GM12878 (cell line): ENCODE measurements around the gene MAVS. TPM values are rescaled to one million over a fixed set of nuclear protein-coding genes. Genes with fewer than 3 reads are reported as not detected.

Experiments
- ATAC-seq: fragments of 200-7000 bp; cut with Tn5 transposase; 3 replicates; pipeline ENCODE4 v1.9.1; 2020; ENCODE audit warnings: mild to moderate bottlenecking, moderate library complexity
- BruUV-seq: library from RNA; stranded (reverse); fragments of 400-500 nt; replicated peaks from 2 replicates; lab custom pipeline; 2021; lab: Mats Ljungman, UMichigan
- CTCF ChIA-PET: fragments of 300-600 bp; sonication (Branson Sonifier 250); formaldehyde crosslinking; extraction: SDS; loops from one replicate; lab custom pipeline; 2021; ENCODE audit warnings: inconsistent platforms; lab: Yijun Ruan, JAX
- POLR2A ChIA-PET: fragments of 350-600 bp; formaldehyde crosslinking; extraction: SDS; loops from one replicate; lab custom pipeline; 2021; ENCODE audit warnings: inconsistent platforms; lab: Charles Lee
- RAD21 ChIA-PET: fragments of 300-600 bp; sonication (Branson Sonifier 250); formaldehyde crosslinking; loops from one replicate; lab custom pipeline; 2023; ENCODE audit warnings: antibody characterized with exemption; ENCODE audit not compliant: unreplicated experiment; lab: Charles Lee
- SMC1A ChIA-PET: fragments of 300-600 bp; sonication (Branson Sonifier 250); formaldehyde crosslinking; loops from one replicate; lab custom pipeline; 2023; ENCODE audit not compliant: unreplicated experiment, uncharacterized antibody; lab: Charles Lee
- DNase-seq: peaks from one replicate; pipeline ENCODE4 v3.0.0-alpha.2; 2011; ENCODE audit warnings: low read depth, low spot score
- FAIRE-seq: peaks from 3 replicates; lab custom pipeline; 2011; peaks lifted over from hg19 to GRCh38; lab: Jason Lieb, UNC
- H2AFZ ChIP-seq: 2 replicates; pipeline ENCODE4 v1.6.0; 2011; ENCODE audit warnings: low read depth, low read length, control low read depth; ENCODE audit not compliant: control insufficient read depth
- H3K27ac ChIP-seq: 2 replicates; pipeline ENCODE4 v1.5.1; 2011; ENCODE audit warnings: control low read depth; ENCODE audit not compliant: control insufficient read depth, insufficient read depth
- H3K27me3 ChIP-seq, 2 experiments: replicated peaks in 1 of 2; 2 replicates each; pipeline versions ENCODE4 v1.6.0 to v1.6.1; 2011; ENCODE audit warnings: low read length in 1 of 2; ENCODE audit not compliant: control insufficient read depth in 2 of 2, insufficient read depth in 2 of 2
- H3K36me3 ChIP-seq, 2 experiments: 2 replicates each; pipeline ENCODE4 v1.5.1; 2011; ENCODE audit warnings: low read length in 1 of 2; ENCODE audit not compliant: control insufficient read depth in 2 of 2, insufficient read depth in 2 of 2
- H3K4me1 ChIP-seq: 2 replicates; pipeline ENCODE4 v1.6.1; 2011; ENCODE audit warnings: mild to moderate bottlenecking, low read length, moderate library complexity, mixed read lengths; ENCODE audit not compliant: control insufficient read depth, insufficient read depth
- H3K4me2 ChIP-seq: 2 replicates; pipeline ENCODE4 v1.6.0; 2011; ENCODE audit warnings: control low read depth; ENCODE audit not compliant: control insufficient read depth, insufficient read depth
- H3K4me3 ChIP-seq: fragments of 200-600 bp; sonication (generic); 2 replicates; pipeline ENCODE4 v1.5.1; 2016
- H3K79me2 ChIP-seq: 2 replicates; pipeline ENCODE4 v1.6.0; 2011; ENCODE audit warnings: low read length; ENCODE audit not compliant: control insufficient read depth, insufficient read depth
- H3K9ac ChIP-seq: 2 replicates; pipeline ENCODE4 v1.8.0; 2011; ENCODE audit warnings: low read length, control low read depth, mixed read lengths; ENCODE audit not compliant: control insufficient read depth, insufficient read depth
- H3K9me3 ChIP-seq: replicated peaks from 3 replicates; pipeline ENCODE4 v1.5.1; 2011; ENCODE audit warnings: mild to moderate bottlenecking, low read length; ENCODE audit not compliant: control insufficient read depth, insufficient read depth
- H4K20me1 ChIP-seq: 2 replicates; pipeline ENCODE4 v1.6.0; 2011; ENCODE audit not compliant: control insufficient read depth, insufficient read depth
- ETV6 ChIP-seq, 2 experiments: fragments of 450-650 bp in 1 of 2; IDR thresholded peaks in 1 of 2; conservative IDR thresholded peaks in 1 of 2; 2 replicates each; pipeline ENCODE4 v1.6.1; 2014; ENCODE audit warnings: antibody characterized with exemption in 1 of 2, borderline replicate concordance in 1 of 2, low read depth in 1 of 2, mild to moderate bottlenecking in 1 of 2, moderate library complexity in 1 of 2
- MYB ChIP-seq: fragments of 150-350 bp; IDR thresholded peaks from 2 replicates; pipeline ENCODE4 v1.6.1; 2014; ENCODE audit warnings: mild to moderate bottlenecking, low read depth, low read length, borderline replicate concordance
- NBN ChIP-seq: fragments of 450-650 bp; IDR thresholded peaks from 2 replicates; pipeline ENCODE4 v1.6.1; 2016
- NR2C1 ChIP-seq: fragments of 450-650 bp; IDR thresholded peaks from 2 replicates; pipeline ENCODE4 v1.6.1; 2017; ENCODE audit warnings: antibody characterized with exemption, mild to moderate bottlenecking, moderate library complexity
- PRDM15 ChIP-seq: fragments of 450-650 bp; formaldehyde crosslinking; IDR thresholded peaks from 2 replicates; pipeline ENCODE4 v1.4.0; 2020; ENCODE audit warnings: mild to moderate bottlenecking, moderate library complexity
- RB1 ChIP-seq: fragments of 450-650 bp; formaldehyde crosslinking; IDR thresholded peaks from 2 replicates; pipeline ENCODE4 v1.6.1; 2017; ENCODE audit warnings: mild to moderate bottlenecking, borderline replicate concordance
- RBBP5 ChIP-seq: fragments of 200-600 bp; sonication (generic); conservative IDR thresholded peaks from 2 replicates; pipeline ENCODE4 v1.6.1; 2016
- STAT1 ChIP-seq: fragments of 450-650 bp; conservative IDR thresholded peaks from 2 replicates; pipeline ENCODE4 v1.6.1; 2014; ENCODE audit warnings: antibody characterized with exemption, mild to moderate bottlenecking
- SUZ12 ChIP-seq: fragments of 200-600 bp; sonication (generic); IDR thresholded peaks from one replicate; pipeline ENCODE4 v1.6.1; 2018; ENCODE audit warnings: antibody characterized with exemption, mild to moderate bottlenecking; ENCODE audit not compliant: unreplicated experiment
- USF1 ChIP-seq: IDR thresholded peaks from 2 replicates; pipeline ENCODE4 v1.6.1; 2011; ENCODE audit warnings: borderline replicate concordance, low read depth, mild to moderate bottlenecking, moderate library complexity, mixed read lengths, low read length; ENCODE audit not compliant: insufficient read depth; ENCODE audit errors: extremely low read length
- YBX1 ChIP-seq: fragments of 450-650 bp; IDR thresholded peaks from 2 replicates; pipeline ENCODE4 v1.6.1; 2016; ENCODE audit warnings: antibody characterized with exemption
- WGBS: methylation state at CpG from one replicate; pipeline ENCODE4 v1.1.6; 2016; ENCODE audit warnings: low lambda C conversion rate; ENCODE audit not compliant: insufficient replicate concordance, insufficient coverage; ENCODE audit errors: missing lambda C conversion rate; 5-methylcytosine and 5-hydroxymethylcytosine counted together
- in situ Hi-C: fragments of 300-500 bp; cut with MboI; formaldehyde crosslinking; loops from 9 replicates; pipeline ENCODE4 v1.14.3; 2018; ENCODE audit warnings: mixed read lengths
- intact Hi-C: fragments of 100-400 bp; cut with micrococcal nuclease; formaldehyde crosslinking; loops from one replicate; pipeline ENCODE4 v1.14.2; 2022; ENCODE audit not compliant: unreplicated experiment
- polyA plus RNA-seq, 11 experiments: library from polyadenylated mRNA; depleted of rRNA in 4 of 11; unstranded in 6 of 11; stranded (reverse) in 5 of 11; fragments of >200 nt; fragmentation: Nextera tagmentation in 4 of 11; fragmentation: Illumina TruSeq in 1 of 11; extraction: Ambion mirVana in 4 of 11; extraction: Trizol in 1 of 11; gene quantifications; 1 replicate in 1 of 11; 2 replicates in 10 of 11; pipeline versions ENCODE4 v1.2.1 to v1.2.3, GENCODE V29; 2011 to 2016; ENCODE audit warnings: inconsistent platforms in 2 of 11, missing spikeins in 2 of 11, low read depth in 1 of 11
- total RNA-seq, 4 experiments: library from RNA; depleted of rRNA in 3 of 4; stranded (reverse); fragments of >200 nt in 3 of 4; fragmentation: Illumina TruSeq in 1 of 4; extraction: Trizol in 1 of 4; gene quantifications; 2 replicates each; pipeline versions ENCODE4 v1.2.1 to v1.2.3, GENCODE V29; 2013 to 2021
- TF ChIP-seq, protein P1 (sequence below): IDR thresholded peaks from 2 replicates; pipeline ENCODE4 v1.6.1; 2012; ENCODE audit warnings: mild to moderate bottlenecking, low read depth, low read length

MAVS gene
- total and polyA plus RNA-seq, 10 of the 15 experiments (the other 5 are each of a cell fraction or from before 2014, with no cell fraction given): 1.6 to 25.2 (median 12.6) TPM

DNA sequence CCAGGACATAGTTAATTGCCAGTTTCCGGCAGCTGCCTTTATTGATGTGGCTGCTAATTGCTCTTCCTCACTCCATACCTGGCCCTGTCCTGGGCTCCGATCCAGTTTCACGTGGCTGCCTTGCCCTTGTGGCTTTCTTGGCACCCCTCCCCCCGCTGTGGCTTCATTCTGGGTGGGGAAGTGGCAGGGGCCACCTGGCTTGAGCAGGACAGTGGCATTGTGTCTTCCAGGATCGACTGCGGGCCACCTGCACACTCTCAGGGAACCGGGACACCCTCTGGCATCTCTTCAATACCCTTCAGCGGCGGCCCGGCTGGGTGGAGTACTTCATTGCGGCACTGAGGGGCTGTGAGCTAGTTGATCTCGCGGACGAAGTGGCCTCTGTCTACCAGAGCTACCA, 10.8 kb downstream of the MAVS start:
- no peak overlapping the region for H2AFZ ChIP-seq
- no peak for DNase-seq
- no peaks in the 10 kb centered on the region for H3K27me3 ChIP-seq
- no peaks in the 10 kb centered on the region for H4K20me1 ChIP-seq
- no peaks in the 10 kb centered on the region for H3K4me1 ChIP-seq
- intact Hi-C loops (loop anchor here (10.0 kb wide), 1 partner anchor 143 kb away; the partner anchor contains the start of gene SIGLEC1), in situ Hi-C loops (no loop called here)
- ChIA-PET POLR2A (interaction anchor here (0.5 kb wide), 1 partner anchor 343 kb away, joined by 6 read pairs; no protein-coding TSS in a partner anchor), RAD21 (no interaction called here), CTCF (interaction anchor here (1.5 to 6.6 kb wide), 2 partner anchors 10 to 37 kb away, joined by 4 to 48 read pairs; partner anchors contain the start of gene AP5S1), SMC1A (no interaction called here)
- no peak for ATAC-seq
- WGBS: 89% methylated on average over 14 of the region's 14 CpGs
- no peak overlapping the region for H3K4me2 ChIP-seq
- no peaks in the 10 kb centered on the region for H3K79me2 ChIP-seq
- H3K9me3 ChIP-seq: peaks cover 1% of the 10 kb centered on the region; the same call in 1 of the 3 replicates
- H3K27ac ChIP-seq: no peak overlapping the region
- no peak overlapping the region for H3K4me3 ChIP-seq
- no peak overlapping the region for H3K9ac ChIP-seq
- H3K36me3 ChIP-seq: peaks cover 11 to 12% of the 10 kb centered on the region in 2 experiments
- TF ChIP-seq, protein P1, sequence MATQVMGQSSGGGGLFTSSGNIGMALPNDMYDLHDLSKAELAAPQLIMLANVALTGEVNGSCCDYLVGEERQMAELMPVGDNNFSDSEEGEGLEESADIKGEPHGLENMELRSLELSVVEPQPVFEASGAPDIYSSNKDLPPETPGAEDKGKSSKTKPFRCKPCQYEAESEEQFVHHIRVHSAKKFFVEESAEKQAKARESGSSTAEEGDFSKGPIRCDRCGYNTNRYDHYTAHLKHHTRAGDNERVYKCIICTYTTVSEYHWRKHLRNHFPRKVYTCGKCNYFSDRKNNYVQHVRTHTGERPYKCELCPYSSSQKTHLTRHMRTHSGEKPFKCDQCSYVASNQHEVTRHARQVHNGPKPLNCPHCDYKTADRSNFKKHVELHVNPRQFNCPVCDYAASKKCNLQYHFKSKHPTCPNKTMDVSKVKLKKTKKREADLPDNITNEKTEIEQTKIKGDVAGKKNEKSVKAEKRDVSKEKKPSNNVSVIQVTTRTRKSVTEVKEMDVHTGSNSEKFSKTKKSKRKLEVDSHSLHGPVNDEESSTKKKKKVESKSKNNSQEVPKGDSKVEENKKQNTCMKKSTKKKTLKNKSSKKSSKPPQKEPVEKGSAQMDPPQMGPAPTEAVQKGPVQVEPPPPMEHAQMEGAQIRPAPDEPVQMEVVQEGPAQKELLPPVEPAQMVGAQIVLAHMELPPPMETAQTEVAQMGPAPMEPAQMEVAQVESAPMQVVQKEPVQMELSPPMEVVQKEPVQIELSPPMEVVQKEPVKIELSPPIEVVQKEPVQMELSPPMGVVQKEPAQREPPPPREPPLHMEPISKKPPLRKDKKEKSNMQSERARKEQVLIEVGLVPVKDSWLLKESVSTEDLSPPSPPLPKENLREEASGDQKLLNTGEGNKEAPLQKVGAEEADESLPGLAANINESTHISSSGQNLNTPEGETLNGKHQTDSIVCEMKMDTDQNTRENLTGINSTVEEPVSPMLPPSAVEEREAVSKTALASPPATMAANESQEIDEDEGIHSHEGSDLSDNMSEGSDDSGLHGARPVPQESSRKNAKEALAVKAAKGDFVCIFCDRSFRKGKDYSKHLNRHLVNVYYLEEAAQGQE: no peak
- TF ChIP-seq MYB (no peak), STAT1 (no peak), ETV6 (conservative IDR thresholded peaks at IDR 0.05 in 1 of 2, IDR thresholded peaks at IDR 0.05 in 1 of 2; ENCODE audit: borderline replicate concordance in 1 of 2, low read depth in 1 of 2) (no peak), NR2C1 (no peak), NBN (no peak), PRDM15 (no peak), RB1 (no peak), USF1 (no peak), RBBP5 (no peak), SUZ12 (no peak), YBX1 (no peak)
- TF ChIP-seq, all 136 proteins: peak for 0
- BruUV-seq: no TSS peak
- FAIRE-seq: no peak
